GM06990 (cell line): ENCODE data around the gene DENND1A.

ENCODE experiments used
- DNase-seq: peaks from one replicate; pipeline ENCODE4 v3.0.0-alpha.2; 2011; ENCODE audit not compliant: insufficient read length; ENCODE audit errors: extremely low read depth
- H3K27me3 ChIP-seq: replicated peaks from 2 replicates; pipeline ENCODE4 v1.6.0; 2011; ENCODE audit warnings: low read length; ENCODE audit not compliant: control insufficient read depth, insufficient read depth
- H3K36me3 ChIP-seq: 2 replicates; pipeline ENCODE4 v1.5.1; 2011; ENCODE audit warnings: low read length; ENCODE audit not compliant: control insufficient read depth, insufficient read depth
- H3K4me3 ChIP-seq: replicated peaks from 2 replicates; pipeline ENCODE4 v1.5.1; 2011; ENCODE audit warnings: low read depth, mild to moderate bottlenecking, control low read depth, low read length
- TF ChIP-seq, protein P1 (sequence below): IDR thresholded peaks from 2 replicates; pipeline ENCODE4 v1.5.1; 2011; ENCODE audit warnings: low read length, control low read depth, mild to moderate bottlenecking, inconsistent platforms; ENCODE audit not compliant: insufficient read depth, poor library complexity, severe bottlenecking

DENND1A gene

DNA sequence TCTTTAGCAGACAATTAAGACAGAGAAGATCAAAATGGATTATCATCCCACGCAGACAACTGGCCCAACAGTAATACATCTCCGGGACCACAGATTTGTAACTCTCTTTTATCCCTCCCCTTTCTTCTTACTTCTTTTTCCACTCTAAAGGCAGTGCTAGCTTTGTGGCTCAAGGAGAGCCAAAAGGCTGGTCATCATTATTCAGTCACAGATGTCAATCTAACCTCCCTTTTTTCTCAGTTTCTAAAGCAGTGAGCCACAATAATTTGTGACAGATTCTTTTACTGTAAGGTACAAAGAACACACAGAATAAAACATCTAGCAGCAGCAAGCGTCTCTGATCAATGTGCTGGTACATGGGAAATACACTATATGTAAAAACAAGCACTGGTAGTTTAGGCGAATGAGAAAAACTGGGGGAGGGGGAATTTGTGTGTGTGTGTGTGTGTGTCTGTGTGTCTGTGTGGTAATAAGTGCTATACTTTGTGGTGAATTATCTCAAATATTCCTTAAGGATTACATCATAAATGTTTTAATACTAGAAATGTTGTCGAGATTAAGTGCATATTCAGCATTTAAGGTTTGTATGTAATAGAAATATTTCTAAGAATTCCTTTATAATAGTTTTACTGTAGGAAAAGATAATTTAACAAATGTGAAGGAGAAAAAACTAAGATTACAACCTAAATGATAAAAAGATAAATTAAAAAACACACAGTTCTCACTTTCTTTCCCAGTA lies 140.2 kb downstream of the DENND1A start:
- Histone ChIP-seq H3K36me3 (no peaks in the 10 kb centered on the region), H3K4me3 (no peak overlapping the region), H3K27me3 (no peaks in the 10 kb centered on the region)
- TF ChIP-seq, protein P1, sequence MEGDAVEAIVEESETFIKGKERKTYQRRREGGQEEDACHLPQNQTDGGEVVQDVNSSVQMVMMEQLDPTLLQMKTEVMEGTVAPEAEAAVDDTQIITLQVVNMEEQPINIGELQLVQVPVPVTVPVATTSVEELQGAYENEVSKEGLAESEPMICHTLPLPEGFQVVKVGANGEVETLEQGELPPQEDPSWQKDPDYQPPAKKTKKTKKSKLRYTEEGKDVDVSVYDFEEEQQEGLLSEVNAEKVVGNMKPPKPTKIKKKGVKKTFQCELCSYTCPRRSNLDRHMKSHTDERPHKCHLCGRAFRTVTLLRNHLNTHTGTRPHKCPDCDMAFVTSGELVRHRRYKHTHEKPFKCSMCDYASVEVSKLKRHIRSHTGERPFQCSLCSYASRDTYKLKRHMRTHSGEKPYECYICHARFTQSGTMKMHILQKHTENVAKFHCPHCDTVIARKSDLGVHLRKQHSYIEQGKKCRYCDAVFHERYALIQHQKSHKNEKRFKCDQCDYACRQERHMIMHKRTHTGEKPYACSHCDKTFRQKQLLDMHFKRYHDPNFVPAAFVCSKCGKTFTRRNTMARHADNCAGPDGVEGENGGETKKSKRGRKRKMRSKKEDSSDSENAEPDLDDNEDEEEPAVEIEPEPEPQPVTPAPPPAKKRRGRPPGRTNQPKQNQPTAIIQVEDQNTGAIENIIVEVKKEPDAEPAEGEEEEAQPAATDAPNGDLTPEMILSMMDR, result no peak
- DNase-seq, result no peak

DNA sequence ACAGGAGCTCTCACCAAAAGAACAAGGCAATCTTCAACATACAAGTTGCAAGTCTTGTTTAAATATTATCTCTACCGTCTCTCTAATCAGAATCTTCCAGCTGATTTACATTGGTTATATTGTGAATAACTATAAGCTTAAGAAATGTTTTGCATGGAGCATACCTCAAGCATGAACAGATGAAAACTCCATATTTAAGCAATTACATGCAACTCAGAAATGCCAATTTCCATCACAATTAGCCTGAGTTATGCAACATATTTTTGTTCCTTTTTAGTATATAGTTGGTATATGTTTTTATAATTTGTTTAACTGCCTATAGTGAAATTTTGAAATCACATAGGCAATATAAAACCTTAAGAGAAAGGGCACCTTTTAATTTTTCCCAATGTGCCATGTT lies 142.5 kb downstream of the DENND1A start:
- no peak for DNase-seq
- no peaks in the 10 kb centered on the region for H3K27me3 ChIP-seq
- no peak overlapping the region for H3K4me3 ChIP-seq
- TF ChIP-seq, protein P1, result no peak
- H3K36me3 ChIP-seq, result no peaks in the 10 kb centered on the region

DNA sequence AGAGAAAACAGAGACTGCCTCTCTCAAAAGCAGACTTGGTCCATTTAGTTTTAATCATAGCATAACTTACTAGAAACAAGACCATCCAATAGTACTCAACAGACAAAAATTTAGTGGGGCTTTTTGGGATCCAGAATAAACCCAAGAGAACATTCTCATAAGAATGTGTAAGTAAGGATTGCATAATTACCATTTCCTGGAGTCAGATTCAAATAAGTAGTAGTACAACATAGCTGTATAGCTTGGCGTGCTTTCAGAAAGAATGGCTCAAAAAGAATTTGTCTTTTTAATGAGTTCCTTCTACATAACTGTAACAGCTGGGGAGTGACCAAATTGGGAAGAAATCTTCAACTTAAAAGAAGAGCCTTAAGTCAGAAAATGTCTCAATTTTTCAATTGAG lies 145.4 kb downstream of the DENND1A start:
- no peak for DNase-seq
- no peaks in the 10 kb centered on the region for H3K36me3 ChIP-seq
- H3K4me3 ChIP-seq, result no peak overlapping the region
- H3K27me3 ChIP-seq, result no peaks in the 10 kb centered on the region
- TF ChIP-seq, protein P1, result no peak

DNA sequence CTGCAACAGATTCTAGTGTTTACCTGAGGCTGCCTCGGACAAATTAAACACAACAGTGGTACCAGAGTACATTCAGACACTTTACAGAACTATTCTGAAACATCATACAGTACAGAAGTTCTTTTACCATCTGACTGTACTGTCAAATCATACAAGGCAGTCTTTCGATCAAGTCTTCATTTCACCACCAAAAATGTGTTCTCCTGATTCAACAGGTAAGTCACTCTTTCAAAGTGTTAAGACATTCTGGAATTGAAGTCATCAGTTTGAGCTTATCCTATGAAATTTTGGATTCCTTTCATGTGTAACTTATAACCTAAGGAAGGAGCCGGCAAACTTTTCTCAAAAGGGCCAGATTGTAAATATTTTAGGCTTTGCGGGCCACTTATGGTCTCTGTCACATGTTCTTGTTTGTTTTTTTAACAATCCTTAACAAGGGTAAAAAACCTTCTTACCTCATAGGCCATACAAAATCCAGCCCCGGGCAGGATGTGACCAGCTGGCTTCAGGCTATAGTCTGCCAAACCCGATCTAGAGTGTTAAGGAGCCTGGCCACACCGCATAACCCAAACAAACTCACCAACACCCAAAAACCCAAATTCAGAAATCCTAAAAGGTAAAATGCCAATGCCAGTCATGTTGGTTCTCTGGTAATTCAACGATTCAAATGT lies 151.6 kb downstream of the DENND1A start:
- TF ChIP-seq, protein P1, result no peak
- no peaks in the 10 kb centered on the region for H3K36me3 ChIP-seq
- DNase-seq, result no peak

DNA sequence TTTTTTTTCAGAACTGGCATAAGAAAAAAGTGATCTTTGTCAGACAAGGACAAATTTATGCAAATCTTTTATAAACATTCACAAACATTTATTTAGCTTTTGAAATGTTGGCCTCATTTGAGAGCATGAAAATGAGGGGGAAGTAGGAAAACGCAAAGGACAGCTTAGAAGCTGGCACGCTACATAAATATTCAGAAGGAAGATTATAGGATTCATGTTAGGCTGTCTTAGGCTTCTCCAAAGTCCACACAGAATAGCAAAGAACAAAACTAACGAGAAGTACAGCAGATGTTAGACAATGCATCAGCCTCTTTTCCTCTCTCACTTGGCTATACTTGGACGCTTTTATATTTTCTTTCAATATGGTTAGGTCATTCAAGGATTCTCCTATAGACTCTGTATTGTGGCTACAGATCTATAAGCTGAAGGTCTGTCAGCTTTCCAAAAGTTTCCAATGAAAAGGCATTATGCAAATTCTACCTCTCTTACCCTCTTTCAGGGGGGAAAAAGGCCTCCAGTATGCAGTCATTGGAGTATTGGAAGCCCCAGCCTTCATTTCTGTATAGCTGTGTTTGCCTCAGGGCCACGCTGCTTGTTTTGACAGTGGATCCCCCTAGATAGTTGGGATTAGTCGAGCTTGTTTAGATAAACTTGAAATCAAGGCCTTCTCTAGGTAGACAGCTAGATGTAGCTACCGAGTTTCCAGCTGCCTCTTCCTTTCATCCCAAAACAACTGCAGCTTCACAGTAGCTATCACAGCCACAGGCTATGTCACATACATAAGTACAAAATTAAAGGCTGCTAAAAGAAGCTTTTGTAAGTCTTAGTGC lies 153.0 kb downstream of the DENND1A start:
- no peaks in the 10 kb centered on the region for H3K27me3 ChIP-seq
- TF ChIP-seq, protein P1, result no peak
- no peaks in the 10 kb centered on the region for H3K36me3 ChIP-seq
- DNase-seq, result no peak
- H3K4me3 ChIP-seq, result no peak overlapping the region

More for the DNA sequence above, 151.6 kb downstream of the DENND1A start:
- Histone ChIP-seq H3K4me3 (no peak overlapping the region), H3K27me3 (no peaks in the 10 kb centered on the region)
